Ishikawa (cell line): Measurements from ENCODE around the gene ACBD6.

Experiments used
- CEBPB ChIP-seq: IDR thresholded peaks from 2 replicates; pipeline ENCODE4 v1.6.1; 2012
- CREB1 ChIP-seq: IDR thresholded peaks from 2 replicates; pipeline ENCODE4 v1.6.1; 2012; ENCODE audit warnings: low read depth
- EGR1 ChIP-seq: IDR thresholded peaks from 2 replicates; pipeline ENCODE4 v1.6.1; 2012
- EP300 ChIP-seq: IDR thresholded peaks from 2 replicates; pipeline ENCODE4 v1.6.1; 2012; ENCODE audit warnings: borderline replicate concordance
- FOXM1 ChIP-seq: IDR thresholded peaks from 2 replicates; pipeline ENCODE4 v1.6.1; 2012; ENCODE audit warnings: low read depth, borderline replicate concordance
- MAX ChIP-seq: IDR thresholded peaks from 2 replicates; pipeline ENCODE4 v1.6.1; 2012
- NFIC ChIP-seq: IDR thresholded peaks from 2 replicates; pipeline ENCODE4 v1.6.1; 2012
- RAD21 ChIP-seq: IDR thresholded peaks from 2 replicates; pipeline ENCODE4 v1.6.1; 2012; ENCODE audit warnings: low read depth
- REST ChIP-seq: IDR thresholded peaks from 2 replicates; pipeline ENCODE4 v1.6.1; 2012; ENCODE audit warnings: low read depth, mild to moderate bottlenecking
- TAF1 ChIP-seq: IDR thresholded peaks from 2 replicates; pipeline ENCODE4 v1.6.1; 2012; ENCODE audit warnings: low read depth, mild to moderate bottlenecking
- TCF12 ChIP-seq: IDR thresholded peaks from 2 replicates; pipeline ENCODE4 v1.6.1; 2012; ENCODE audit warnings: low read depth
- TEAD4 ChIP-seq: IDR thresholded peaks from 2 replicates; pipeline ENCODE4 v1.6.1; 2012
- USF1 ChIP-seq: IDR thresholded peaks from 2 replicates; pipeline ENCODE4 v1.6.1; 2012
- YY1 ChIP-seq: IDR thresholded peaks from 2 replicates; pipeline ENCODE4 v1.6.1; 2012; ENCODE audit warnings: low read depth
- ZBTB7A ChIP-seq: IDR thresholded peaks from 2 replicates; pipeline ENCODE4 v1.6.1; 2012; ENCODE audit warnings: low read depth

The ACBD6 gene

GRCh38 chr1:180521474-180522212 lies 19.3 kb upstream of the ACBD6 start:
- TF ChIP-seq EP300 (no peak), RAD21 (no peak), TAF1 (no peak), TEAD4 (no peak), USF1 (peak; percentile 43; the same call in 1 of the 2 replicates), MAX (no peak), FOXM1 (no peak)

GRCh38 chr1:180519846-180520245 lies 17.5 kb upstream of the ACBD6 start:
- TF ChIP-seq CEBPB: no peak
- no peak for TF ChIP-seq CREB1
- no peak for TF ChIP-seq NFIC
- no peak for TF ChIP-seq ZBTB7A
- no peak for TF ChIP-seq USF1

- TF ChIP-seq RAD21: peak; percentile 99
- TF ChIP-seq REST: no peak
Observed at GRCh38 chr1:180515857-180516388, 13.5 kb upstream of the ACBD6 start.

GRCh38 chr1:180515364-180515763 lies 13.0 kb upstream of the ACBD6 start:
- TF ChIP-seq YY1 (no peak), FOXM1 (no peak), CEBPB (no peak), REST (no peak), USF1 (no peak), TAF1 (no peak), NFIC (no peak), TEAD4 (no peak), TCF12 (no peak), ZBTB7A (no peak), CREB1 (no peak), EGR1 (no peak), MAX (no peak), EP300 (no peak), RAD21 (no peak)

- TF ChIP-seq TCF12 (no peak), EP300 (no peak), USF1 (no peak), YY1 (no peak)
Observed at GRCh38 chr1:180513531-180513930, 11.2 kb upstream of the ACBD6 start.

- TF ChIP-seq EP300 (no peak), YY1 (no peak), CEBPB (no peak), EGR1 (no peak)
Observed at GRCh38 chr1:180510882-180511281, 8.5 kb upstream of the ACBD6 start.
